ENCODE data around the gene C9orf40.

DNA sequence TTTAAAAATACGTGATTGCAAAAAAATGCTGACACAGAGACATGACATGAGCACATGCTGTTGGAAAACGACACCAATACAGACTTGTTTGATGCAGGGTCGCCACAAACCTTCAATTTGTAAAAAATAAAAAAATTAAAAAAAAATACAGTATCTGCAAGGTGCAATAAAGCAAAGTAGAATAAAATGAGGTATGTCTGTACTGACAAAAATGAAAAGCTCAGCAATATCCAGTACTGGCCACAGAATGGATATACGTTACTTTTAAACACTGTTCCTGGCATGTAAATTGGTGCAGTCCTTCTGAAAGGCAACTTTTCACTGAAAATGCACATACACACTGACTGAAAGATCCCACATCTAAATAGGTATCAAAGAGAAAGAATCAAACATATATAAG is 27.1 kb upstream of the C9orf40 start:
- TF ChIP-seq POLR2A (IDR thresholded peaks at IDR 0.05) (no peak), EP300 (IDR thresholded peaks at IDR 0.05) (no peak)
- TF ChIP-seq, protein P1, sequence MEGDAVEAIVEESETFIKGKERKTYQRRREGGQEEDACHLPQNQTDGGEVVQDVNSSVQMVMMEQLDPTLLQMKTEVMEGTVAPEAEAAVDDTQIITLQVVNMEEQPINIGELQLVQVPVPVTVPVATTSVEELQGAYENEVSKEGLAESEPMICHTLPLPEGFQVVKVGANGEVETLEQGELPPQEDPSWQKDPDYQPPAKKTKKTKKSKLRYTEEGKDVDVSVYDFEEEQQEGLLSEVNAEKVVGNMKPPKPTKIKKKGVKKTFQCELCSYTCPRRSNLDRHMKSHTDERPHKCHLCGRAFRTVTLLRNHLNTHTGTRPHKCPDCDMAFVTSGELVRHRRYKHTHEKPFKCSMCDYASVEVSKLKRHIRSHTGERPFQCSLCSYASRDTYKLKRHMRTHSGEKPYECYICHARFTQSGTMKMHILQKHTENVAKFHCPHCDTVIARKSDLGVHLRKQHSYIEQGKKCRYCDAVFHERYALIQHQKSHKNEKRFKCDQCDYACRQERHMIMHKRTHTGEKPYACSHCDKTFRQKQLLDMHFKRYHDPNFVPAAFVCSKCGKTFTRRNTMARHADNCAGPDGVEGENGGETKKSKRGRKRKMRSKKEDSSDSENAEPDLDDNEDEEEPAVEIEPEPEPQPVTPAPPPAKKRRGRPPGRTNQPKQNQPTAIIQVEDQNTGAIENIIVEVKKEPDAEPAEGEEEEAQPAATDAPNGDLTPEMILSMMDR (IDR thresholded peaks at IDR 0.05): no peak
